Hematopoietic multipotent progenitor cell treated with erythropoietin and hydrocortisone succinate and interleukin-3 and kit ligand, for 8 days (in vitro differentiated cells): Measurements from ENCODE around the gene APBB1.

ENCODE experiments used
- DNase-seq: peaks from one replicate; pipeline ENCODE4 v3.0.0-alpha.2; 2015

The APBB1 gene

GRCh38 chr11:6350043-6350442, 68.9 kb downstream of the APBB1 start:
- DNase-seq, result no peak

- DNase-seq, result no peak
Observed at GRCh38 chr11:6345366-6345765, 73.5 kb downstream of the APBB1 start.
